Left forelimb (tissue), 1 donor: ENCODE results near the gene STARD8.
"Not testable (repeated sequence)": the region's sequence is repeated elsewhere in the genome, so short reads cannot be mapped to it uniquely, and the experiment has no call there.

ENCODE experiments used
- DNase-seq: peaks from one replicate; pipeline ENCODE4 v3.0.0-alpha.2; 2018; ENCODE audit warnings: low spot score

The STARD8 gene

GRCh38 chrX:68656473-68656872, 9.0 kb downstream of the STARD8 start:
- DNase-seq: not testable (repeated sequence)

GRCh38 chrX:68658530-68658929, 11.1 kb downstream of the STARD8 start:
- no peak for DNase-seq

GRCh38 chrX:68659385-68659784, 11.9 kb downstream of the STARD8 start:
- no peak for DNase-seq

- no peak for DNase-seq
These were observed 12.3 kb downstream of the STARD8 start for GRCh38 chrX:68659786-68660185.

- DNase-seq: no peak
These were observed 13.3 kb downstream of the STARD8 start for GRCh38 chrX:68660746-68661145.

GRCh38 chrX:68665502-68665901, 18.0 kb downstream of the STARD8 start:
- no peak for DNase-seq

GRCh38 chrX:68666580-68666979, 19.1 kb downstream of the STARD8 start:
- no peak for DNase-seq

GRCh38 chrX:68669094-68669860, 21.8 kb downstream of the STARD8 start:
- DNase-seq: no peak

GRCh38 chrX:68669871-68670270, 22.4 kb downstream of the STARD8 start:
- DNase-seq: no peak

- no peak for DNase-seq
These were observed 23.8 kb downstream of the STARD8 start for GRCh38 chrX:68671221-68671620.

GRCh38 chrX:68672581-68673318, 25.3 kb downstream of the STARD8 start:
- no peak for DNase-seq

- DNase-seq: no peak
These were observed 28.1 kb downstream of the STARD8 start for GRCh38 chrX:68675571-68675970.

GRCh38 chrX:68676335-68676734, 28.9 kb downstream of the STARD8 start:
- no peak for DNase-seq

- no peak for DNase-seq
These were observed 30.5 kb downstream of the STARD8 start for GRCh38 chrX:68677998-68678397.

GRCh38 chrX:68681443-68681941, 34.0 kb downstream of the STARD8 start:
- no peak for DNase-seq

GRCh38 chrX:68682790-68683189, 35.3 kb downstream of the STARD8 start:
- no peak for DNase-seq

GRCh38 chrX:68683580-68683979, 36.1 kb downstream of the STARD8 start:
- no peak for DNase-seq

- DNase-seq: no peak
These were observed 36.9 kb downstream of the STARD8 start for GRCh38 chrX:68684291-68684918.

- DNase-seq: no peak
These were observed 37.4 kb downstream of the STARD8 start for GRCh38 chrX:68684919-68685304.

- no peak for DNase-seq
These were observed 38.2 kb downstream of the STARD8 start for GRCh38 chrX:68685685-68686084.

- no peak for DNase-seq
These were observed 38.9 kb downstream of the STARD8 start for GRCh38 chrX:68686097-68686977.

- DNase-seq: not testable (repeated sequence)
These were observed 41.5 kb downstream of the STARD8 start for GRCh38 chrX:68688931-68689330.
